ENCODE results near the gene ZBTB20. TPM values are rescaled to one million over a fixed set of nuclear protein-coding genes. Genes with fewer than 3 reads are reported as not detected.

Gene ZBTB20
- polyA plus RNA-seq, 1 donor from 2014 or later, result 42.6 TPM

DNA sequence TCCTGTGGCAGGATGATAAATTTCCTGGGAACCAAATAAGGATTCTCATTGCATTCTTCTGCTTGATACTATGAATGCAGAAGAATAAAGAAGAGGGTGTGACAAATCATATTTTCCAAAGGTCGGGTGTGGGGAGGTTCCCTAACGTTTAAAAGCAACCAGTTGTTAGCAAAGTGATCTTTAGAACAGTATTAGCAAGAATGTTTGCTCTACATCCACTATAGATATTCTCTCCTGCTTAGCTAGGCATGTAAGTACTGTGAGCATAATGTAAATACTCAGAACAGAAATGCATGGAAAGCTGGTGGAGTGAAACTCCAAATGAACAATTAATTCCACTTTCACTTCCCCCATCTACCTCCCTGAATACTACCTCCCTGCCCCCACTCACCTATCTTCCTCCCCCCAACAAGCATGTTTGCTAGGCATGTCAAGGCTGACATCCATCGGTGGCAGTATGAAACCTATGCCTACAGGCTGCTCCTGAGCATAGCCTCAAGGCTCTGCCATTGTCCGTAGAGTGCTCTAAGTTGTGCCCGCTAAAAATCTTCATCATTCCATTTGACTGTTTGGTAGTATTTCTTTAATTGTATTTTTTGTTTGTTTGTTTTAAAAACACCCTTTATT lies 523.6 kb downstream of the ZBTB20 start:
- Mint-ChIP-seq H3K4me1 (peaks cover 18 to 25% (median 20%) of the 10 kb centered on the region in 3 donors), H3K27ac (no peak overlapping the region), H3K9me3 (no peaks in the 10 kb centered on the region), H3K27me3 (no peaks in the 10 kb centered on the region), H3K36me3 (peaks cover 13% of the 10 kb centered on the region), H3K4me3 (peak overlapping the region in 2 of 4 donors; percentile 40 to 54)

DNA sequence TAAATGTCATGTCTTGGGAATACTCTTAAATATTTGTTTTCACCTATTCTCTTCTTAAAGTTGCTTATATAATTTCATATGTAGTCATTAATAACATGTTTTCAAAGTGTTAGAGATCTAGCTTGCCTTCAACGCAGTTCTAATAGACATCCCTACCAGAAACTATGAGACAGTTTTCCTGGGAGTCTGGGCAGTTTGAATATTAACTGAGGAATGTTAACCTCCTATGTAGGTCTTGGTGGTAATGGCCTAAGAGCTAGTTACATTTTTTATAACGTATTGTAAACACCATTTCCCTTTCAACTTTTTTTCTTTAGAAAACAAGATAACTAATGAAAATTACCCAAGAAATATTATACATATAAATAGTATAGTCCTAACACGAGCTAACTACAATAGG lies 525.1 kb downstream of the ZBTB20 start:
- H3K27me3 Mint-ChIP-seq, result no peaks in the 10 kb centered on the region
- H3K36me3 Mint-ChIP-seq, result peaks cover 13% of the 10 kb centered on the region
- H3K9me3 Mint-ChIP-seq, result no peaks in the 10 kb centered on the region
- H3K4me3 Mint-ChIP-seq, result no peak overlapping the region
- H3K4me1 Mint-ChIP-seq, result peaks cover 18 to 20% (median 20%) of the 10 kb centered on the region in 3 donors
- H3K27ac Mint-ChIP-seq, result no peak overlapping the region

GRCh38 chr3:114619771-114620170 lies 527.3 kb downstream of the ZBTB20 start:
- Mint-ChIP-seq H3K27ac (no peak overlapping the region), H3K9me3 (no peaks in the 10 kb centered on the region), H3K4me1 (peaks cover 11 to 14% (median 13%) of the 10 kb centered on the region in 3 donors), H3K27me3 (no peaks in the 10 kb centered on the region), H3K4me3 (no peak overlapping the region), H3K36me3 (peaks cover 10% of the 10 kb centered on the region)

DNA sequence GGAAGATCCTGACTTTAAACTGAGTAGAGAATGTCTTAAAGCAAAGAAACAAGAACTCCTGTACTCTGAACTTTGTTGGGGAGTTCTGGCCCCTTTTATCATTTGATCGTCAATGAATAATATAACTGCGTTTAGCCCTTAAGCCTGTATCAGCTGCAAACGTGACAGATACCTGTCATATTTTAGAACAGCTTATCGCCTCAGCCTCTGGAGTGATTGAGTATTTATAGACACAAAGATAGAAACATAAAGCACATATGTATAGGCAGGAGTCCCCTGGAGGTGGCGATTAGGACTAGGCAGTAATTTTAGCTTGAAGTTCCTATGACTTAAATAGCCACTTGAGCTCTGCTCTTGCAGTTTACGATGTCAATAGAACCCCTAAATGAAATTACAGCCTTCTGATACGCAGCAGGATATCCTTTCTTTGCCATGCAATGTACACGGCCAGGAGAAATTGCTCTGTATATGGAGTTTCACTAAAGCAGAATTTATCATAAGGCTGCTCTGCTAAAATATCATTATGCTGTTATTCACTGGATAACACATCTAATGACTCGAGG lies 531.5 kb downstream of the ZBTB20 start:
- no peaks in the 10 kb centered on the region for H3K4me1 Mint-ChIP-seq
- H3K36me3 Mint-ChIP-seq, result peaks cover 7% of the 10 kb centered on the region
- H3K27me3 Mint-ChIP-seq, result no peaks in the 10 kb centered on the region
- H3K4me3 Mint-ChIP-seq, result no peak overlapping the region
- H3K27ac Mint-ChIP-seq, result no peak overlapping the region
- peaks cover 0 to 5% (median 0%) of the 10 kb centered on the region in 3 donors for H3K9me3 Mint-ChIP-seq

GRCh38 chr3:114609973-114610630 lies 537.0 kb downstream of the ZBTB20 start:
- Mint-ChIP-seq H3K27ac (no peak overlapping the region), H3K27me3 (no peaks in the 10 kb centered on the region), H3K36me3 (peaks cover 16% of the 10 kb centered on the region), H3K4me3 (no peak overlapping the region), H3K4me1 (peaks cover 0 to 4% (median 2%) of the 10 kb centered on the region in 3 donors), H3K9me3 (peaks cover 0 to 5% (median 0%) of the 10 kb centered on the region in 3 donors)

- Mint-ChIP-seq H3K36me3 (peaks cover 19% of the 10 kb centered on the region), H3K9me3 (peaks cover 0 to 5% (median 0%) of the 10 kb centered on the region in 3 donors), H3K4me1 (peaks cover 0 to 4% (median 2%) of the 10 kb centered on the region in 3 donors), H3K27me3 (no peaks in the 10 kb centered on the region), H3K4me3 (no peak overlapping the region), H3K27ac (no peak overlapping the region)
Observed at GRCh38 chr3:114608293-114608692, 538.8 kb downstream of the ZBTB20 start.

GRCh38 chr3:114606336-114606735 lies 540.8 kb downstream of the ZBTB20 start:
- Mint-ChIP-seq H3K9me3 (no peaks in the 10 kb centered on the region), H3K36me3 (peaks cover 16% of the 10 kb centered on the region), H3K27ac (peak overlapping the region in 1 of 3 donors; percentile 41), H3K4me3 (no peak overlapping the region), H3K27me3 (no peaks in the 10 kb centered on the region), H3K4me1 (peaks cover 0 to 4% (median 2%) of the 10 kb centered on the region in 3 donors)

DNA sequence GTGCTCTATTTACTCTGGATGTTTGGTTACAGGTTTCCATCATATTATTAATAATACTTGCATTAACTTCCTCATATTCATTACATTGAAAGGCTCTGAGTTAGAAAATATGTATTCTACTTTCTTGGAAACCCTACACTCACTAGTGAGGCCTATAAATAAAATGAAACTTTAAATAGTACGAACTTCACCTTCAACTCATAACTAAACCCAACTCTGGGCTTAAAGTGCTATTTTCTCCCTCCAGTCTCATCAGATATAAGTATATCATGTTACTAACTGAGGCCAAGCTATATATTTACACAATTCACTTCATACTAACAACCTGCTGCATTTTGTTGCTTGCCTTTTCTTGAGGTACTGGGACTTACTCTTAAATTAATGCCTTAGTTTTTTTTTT lies 546.5 kb downstream of the ZBTB20 start:
- no peak overlapping the region for H3K27ac Mint-ChIP-seq
- H3K9me3 Mint-ChIP-seq, result no peaks in the 10 kb centered on the region
- H3K27me3 Mint-ChIP-seq, result no peaks in the 10 kb centered on the region
- H3K4me1 Mint-ChIP-seq, result no peaks in the 10 kb centered on the region
- peaks cover 6% of the 10 kb centered on the region for H3K36me3 Mint-ChIP-seq
- no peak overlapping the region for H3K4me3 Mint-ChIP-seq

GRCh38 chr3:114597871-114598270 lies 549.2 kb downstream of the ZBTB20 start:
- Mint-ChIP-seq H3K27ac (no peak overlapping the region), H3K36me3 (peaks cover 4% of the 10 kb centered on the region), H3K4me1 (no peaks in the 10 kb centered on the region), H3K9me3 (no peaks in the 10 kb centered on the region), H3K4me3 (no peak overlapping the region), H3K27me3 (no peaks in the 10 kb centered on the region)

- no peaks in the 10 kb centered on the region for H3K4me1 Mint-ChIP-seq
- no peak overlapping the region for H3K27ac Mint-ChIP-seq
- no peaks in the 10 kb centered on the region for H3K27me3 Mint-ChIP-seq
- H3K9me3 Mint-ChIP-seq, result no peaks in the 10 kb centered on the region
- peaks cover 4% of the 10 kb centered on the region for H3K36me3 Mint-ChIP-seq
- no peak overlapping the region for H3K4me3 Mint-ChIP-seq
Observed at GRCh38 chr3:114597012-114597411, 550.1 kb downstream of the ZBTB20 start.

DNA sequence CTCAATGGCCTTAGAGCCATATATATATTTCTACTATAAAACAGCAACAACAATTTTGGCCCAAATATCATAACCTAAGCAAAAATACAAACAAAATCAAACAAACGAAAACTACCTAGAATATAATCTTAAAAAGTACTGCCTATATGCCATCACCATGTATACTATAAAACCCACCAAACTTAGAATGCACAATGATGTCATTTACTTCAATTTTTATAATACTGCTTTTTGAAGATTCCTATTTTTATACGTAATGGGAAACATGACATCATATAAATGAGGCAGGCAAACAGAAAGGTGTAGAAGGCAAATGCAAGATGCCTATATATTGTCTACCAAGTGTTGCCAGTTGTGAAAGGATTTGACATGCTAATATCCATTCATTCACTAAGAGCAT lies 550.9 kb downstream of the ZBTB20 start:
- Mint-ChIP-seq H3K4me1 (no peaks in the 10 kb centered on the region), H3K27ac (no peak overlapping the region), H3K27me3 (no peaks in the 10 kb centered on the region), H3K36me3 (peaks cover 4% of the 10 kb centered on the region), H3K4me3 (no peak overlapping the region), H3K9me3 (no peaks in the 10 kb centered on the region)

DNA sequence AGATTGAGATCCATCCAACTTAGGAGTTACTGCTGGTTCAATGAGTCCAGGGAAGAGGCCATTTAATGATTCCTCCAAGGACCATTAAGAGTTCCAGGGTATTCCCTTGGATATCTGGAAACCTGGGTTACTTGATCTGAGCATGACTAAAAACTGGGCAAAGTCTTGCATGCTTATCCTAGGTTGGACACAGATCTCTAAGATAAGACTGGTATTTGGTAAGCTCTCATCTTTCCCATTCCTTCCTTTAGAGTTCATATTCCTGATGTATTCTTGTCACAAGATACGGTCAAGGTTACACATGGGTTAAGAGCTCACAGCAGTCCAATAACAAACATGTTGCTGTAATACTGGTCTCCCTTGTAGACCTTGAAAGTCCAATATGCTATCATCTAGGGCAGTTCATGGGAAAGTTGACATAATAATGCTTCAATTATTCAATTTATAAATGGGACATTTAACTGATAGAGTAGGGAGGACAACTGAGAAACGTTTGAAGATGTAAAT lies 551.5 kb downstream of the ZBTB20 start:
- Mint-ChIP-seq H3K4me1 (no peaks in the 10 kb centered on the region), H3K36me3 (peaks cover 4% of the 10 kb centered on the region), H3K4me3 (no peak overlapping the region), H3K27me3 (no peaks in the 10 kb centered on the region), H3K27ac (no peak overlapping the region), H3K9me3 (no peaks in the 10 kb centered on the region)

DNA sequence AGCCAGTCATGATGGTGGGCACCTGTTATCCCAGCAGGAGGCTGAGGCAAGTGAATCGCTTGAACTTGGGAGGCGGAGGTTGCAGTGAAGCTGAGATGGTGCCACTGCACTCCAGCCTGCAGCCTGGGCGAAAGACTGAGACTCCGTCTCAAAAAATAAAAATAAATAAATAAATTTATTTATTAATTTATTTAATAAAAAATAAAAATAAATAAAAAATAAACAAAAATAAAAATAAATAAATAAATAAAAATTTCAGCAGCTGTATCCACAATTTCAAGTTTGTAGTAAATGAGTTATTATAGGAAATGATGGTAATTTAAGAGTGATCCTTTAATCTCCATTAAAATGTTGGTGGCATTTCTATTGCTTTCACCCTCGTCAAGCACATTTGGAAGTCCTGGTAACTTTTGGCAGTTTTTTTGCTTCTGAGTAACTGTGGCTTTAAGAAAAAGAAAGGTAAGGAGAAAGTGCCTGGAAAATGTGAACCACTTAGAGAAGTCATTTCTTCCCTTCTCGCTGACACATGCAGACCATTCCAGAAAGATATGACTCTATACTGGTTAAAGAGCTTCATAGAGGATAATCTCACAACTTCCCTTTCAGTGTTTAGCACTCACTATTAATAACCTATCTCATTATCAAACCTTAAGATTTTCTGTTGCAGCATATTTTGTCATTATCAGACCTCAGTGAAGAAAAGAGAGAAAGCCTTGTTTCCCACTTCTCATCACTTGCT lies 556.6 kb downstream of the ZBTB20 start:
- no peaks in the 10 kb centered on the region for H3K27me3 Mint-ChIP-seq
- peaks cover 0 to 4% (median 2%) of the 10 kb centered on the region in 3 donors for H3K4me1 Mint-ChIP-seq
- no peak overlapping the region for H3K27ac Mint-ChIP-seq
- H3K36me3 Mint-ChIP-seq, result peaks cover 7% of the 10 kb centered on the region
- H3K9me3 Mint-ChIP-seq, result no peaks in the 10 kb centered on the region
- H3K4me3 Mint-ChIP-seq, result no peak overlapping the region

DNA sequence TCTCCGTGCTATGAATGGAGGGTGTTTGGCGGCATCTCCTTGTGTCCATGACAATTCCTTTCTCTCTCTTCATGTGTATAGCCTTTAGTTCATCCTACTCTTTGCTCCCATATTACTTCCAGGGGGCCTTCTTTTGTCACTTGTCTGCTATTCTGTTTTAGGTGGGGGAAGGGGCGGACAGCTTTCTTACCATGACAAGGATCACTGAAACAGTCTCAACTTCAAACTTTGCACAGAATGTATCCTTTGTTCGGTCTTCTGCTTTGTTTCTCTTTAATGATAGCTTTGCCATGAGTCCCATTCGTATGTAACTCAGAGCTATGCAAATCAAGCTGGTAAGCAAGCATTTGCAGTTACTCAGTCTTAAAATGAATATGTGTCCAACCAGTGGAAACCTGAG lies 559.1 kb downstream of the ZBTB20 start:
- H3K4me3 Mint-ChIP-seq, result no peak overlapping the region
- no peaks in the 10 kb centered on the region for H3K9me3 Mint-ChIP-seq
- no peak overlapping the region for H3K27ac Mint-ChIP-seq
- no peaks in the 10 kb centered on the region for H3K27me3 Mint-ChIP-seq
- peaks cover 6% of the 10 kb centered on the region for H3K36me3 Mint-ChIP-seq
- peaks cover 15 to 24% (median 21%) of the 10 kb centered on the region in 3 donors for H3K4me1 Mint-ChIP-seq

DNA sequence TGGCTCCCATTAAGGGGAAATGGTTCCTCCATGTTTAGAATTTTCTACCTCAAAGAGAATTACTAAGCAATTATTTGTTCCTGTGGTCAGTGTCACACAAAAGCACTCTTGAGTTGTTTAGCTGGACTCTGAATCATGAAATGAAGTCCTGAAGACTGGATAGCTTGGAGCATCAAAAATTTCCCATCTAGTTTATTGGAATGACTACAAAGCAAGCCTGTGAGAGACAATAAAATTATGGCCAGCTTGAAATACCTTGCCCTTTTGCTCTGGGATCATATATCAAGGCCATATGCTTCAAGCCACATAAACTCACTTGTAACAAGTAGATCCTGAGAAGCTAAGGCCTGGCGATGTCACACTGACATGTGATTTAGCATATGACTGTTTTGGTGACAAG lies 561.0 kb downstream of the ZBTB20 start:
- H3K4me1 Mint-ChIP-seq, result peaks cover 20 to 30% (median 26%) of the 10 kb centered on the region in 3 donors
- no peaks in the 10 kb centered on the region for H3K27me3 Mint-ChIP-seq
- no peak overlapping the region for H3K4me3 Mint-ChIP-seq
- peaks cover 6% of the 10 kb centered on the region for H3K36me3 Mint-ChIP-seq
- H3K9me3 Mint-ChIP-seq, result no peaks in the 10 kb centered on the region
- H3K27ac Mint-ChIP-seq, result peak overlapping the region in 2 of 3 donors; percentile 42 to 95

Measured in IgD-negative memory B cell (primary cell).